MM.1S (cell line): ENCODE results near the gene SRRM2.

Experiments
- DNase-seq: peaks from one replicate; pipeline ENCODE4 v3.0.0-alpha.2; 2015
- H2AFZ ChIP-seq: fragments of 300-600 bp; sonication (generic); 2 replicates; pipeline ENCODE4 v1.6.0; 2016; ENCODE audit warnings: antibody characterized with exemption, low read length
- H3F3A ChIP-seq: fragments of 300-600 bp; sonication (generic); 2 replicates; pipeline ENCODE4 v1.6.1; 2016; ENCODE audit warnings: mild to moderate bottlenecking, antibody characterized with exemption, low read length, moderate library complexity, mixed read lengths; ENCODE audit not compliant: insufficient read depth
- H3K27ac ChIP-seq: fragments of 300-600 bp; sonication (generic); 2 replicates; pipeline ENCODE4 v1.5.1; 2016; ENCODE audit warnings: mild to moderate bottlenecking, low read length
- H3K27me3 ChIP-seq: fragments of 300-600 bp; sonication (generic); replicated peaks from 2 replicates; pipeline ENCODE4 v1.6.0; 2016; ENCODE audit warnings: low read length; ENCODE audit not compliant: insufficient read depth
- H3K36me3 ChIP-seq: fragments of 300-600 bp; sonication (generic); replicated peaks from 2 replicates; pipeline ENCODE4 v1.6.1; 2016; ENCODE audit warnings: mild to moderate bottlenecking, low read length, mixed read lengths; ENCODE audit not compliant: insufficient read depth
- H3K4me1 ChIP-seq: fragments of 300-600 bp; sonication (generic); 2 replicates; pipeline ENCODE4 v1.6.1; 2016; ENCODE audit warnings: low read length, mixed read lengths
- H3K4me2 ChIP-seq: fragments of 300-600 bp; sonication (generic); 2 replicates; pipeline ENCODE4 v1.6.0; 2016; ENCODE audit warnings: low read depth, low read length
- H3K4me3 ChIP-seq: fragments of 300-600 bp; sonication (generic); 2 replicates; pipeline ENCODE4 v1.5.1; 2016; ENCODE audit warnings: low read length, mixed read lengths
- H3K79me2 ChIP-seq: fragments of 300-600 bp; sonication (generic); 2 replicates; pipeline ENCODE4 v1.6.1; 2016; ENCODE audit warnings: mixed run types, low read length, mixed read lengths
- H3K9ac ChIP-seq: fragments of 300-600 bp; sonication (generic); 2 replicates; pipeline ENCODE4 v1.6.1; 2016; ENCODE audit warnings: low read length, mixed read lengths
- H3K9me2 ChIP-seq: fragments of 300-600 bp; sonication (generic); replicated peaks from 2 replicates; pipeline ENCODE4 v1.6.1; 2016; ENCODE audit warnings: mild to moderate bottlenecking, low read length, mixed read lengths; ENCODE audit not compliant: insufficient read depth
- H3K9me3 ChIP-seq: fragments of 300-600 bp; sonication (generic); replicated peaks from 2 replicates; pipeline ENCODE4 v1.6.1; 2016; ENCODE audit warnings: mild to moderate bottlenecking, low read length, mixed read lengths; ENCODE audit not compliant: insufficient read depth
- H4K20me1 ChIP-seq: fragments of 300-600 bp; sonication (generic); 2 replicates; pipeline ENCODE4 v1.6.1; 2016; ENCODE audit warnings: mild to moderate bottlenecking, low read length, moderate library complexity, mixed read lengths; ENCODE audit not compliant: insufficient read depth
- EZH2 ChIP-seq: fragments of 300-600 bp; sonication (generic); optimal IDR thresholded peaks from 2 replicates; pipeline ENCODE3; 2017; ENCODE audit warnings: low read depth, mild to moderate bottlenecking, antibody characterized with exemption, low read length, mixed read lengths
- EZH2phosphoT487 ChIP-seq: fragments of 300-600 bp; sonication (generic); IDR thresholded peaks from 2 replicates; pipeline ENCODE4 v1.6.1; 2018; ENCODE audit warnings: antibody characterized with exemption, low read length
- TF ChIP-seq, protein P1 (sequence below): fragments of 300-600 bp; sonication (generic); IDR thresholded peaks from 2 replicates; pipeline ENCODE4 v1.5.1; 2016; ENCODE audit warnings: antibody characterized with exemption, low read length, mixed read lengths

SRRM2 gene

DNA sequence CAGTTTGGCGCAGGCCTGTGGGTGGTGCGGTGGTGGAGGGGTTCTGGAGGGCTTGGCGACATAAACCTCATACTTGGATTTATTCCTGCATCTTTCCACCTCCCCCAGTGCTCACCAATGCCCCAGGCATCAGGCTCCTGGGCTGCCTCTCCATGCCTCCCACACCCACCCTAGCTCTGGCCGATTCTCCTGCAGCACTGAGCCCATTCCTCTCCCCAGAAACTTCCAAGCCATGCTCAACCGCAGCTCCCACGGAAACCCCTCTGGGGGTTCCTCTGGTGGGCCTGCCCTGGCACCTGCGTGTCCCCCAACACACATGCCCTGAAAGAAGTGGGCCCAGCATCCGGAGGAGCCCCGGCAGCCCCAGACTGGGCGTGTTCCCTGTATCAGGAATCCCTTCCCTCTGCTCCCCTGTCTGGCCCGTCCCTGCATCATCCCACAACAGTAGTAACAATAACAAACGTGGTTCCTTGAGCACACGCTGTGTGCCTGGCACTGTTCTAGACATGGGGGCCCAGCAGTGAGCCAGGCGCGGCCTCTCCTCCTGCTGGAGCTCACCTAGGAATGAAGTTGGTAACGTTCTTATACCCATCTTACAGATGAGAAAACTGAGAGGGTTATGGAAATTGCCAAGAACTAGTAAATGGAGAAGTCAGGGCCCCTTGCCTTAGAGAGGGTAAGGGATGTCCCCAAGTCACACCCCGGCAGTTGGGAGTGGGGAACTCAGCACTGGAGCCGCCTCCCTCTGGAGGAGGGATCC, 66.9 kb downstream of the SRRM2 start:
- no peak overlapping the region for H3K4me3 ChIP-seq
- H4K20me1 ChIP-seq, result no peaks in the 10 kb centered on the region
- DNase-seq, result no peak
- H3K9me3 ChIP-seq, result no peaks in the 10 kb centered on the region
- H3K4me2 ChIP-seq, result no peak overlapping the region
- no peaks in the 10 kb centered on the region for H3F3A ChIP-seq
- H2AFZ ChIP-seq, result no peak overlapping the region
- H3K27ac ChIP-seq, result no peak overlapping the region
- no peak overlapping the region for H3K9ac ChIP-seq
- H3K4me1 ChIP-seq, result no peaks in the 10 kb centered on the region
- peaks cover 97% of the 10 kb centered on the region for H3K27me3 ChIP-seq
- no peaks in the 10 kb centered on the region for H3K79me2 ChIP-seq
- TF ChIP-seq, protein P1, sequence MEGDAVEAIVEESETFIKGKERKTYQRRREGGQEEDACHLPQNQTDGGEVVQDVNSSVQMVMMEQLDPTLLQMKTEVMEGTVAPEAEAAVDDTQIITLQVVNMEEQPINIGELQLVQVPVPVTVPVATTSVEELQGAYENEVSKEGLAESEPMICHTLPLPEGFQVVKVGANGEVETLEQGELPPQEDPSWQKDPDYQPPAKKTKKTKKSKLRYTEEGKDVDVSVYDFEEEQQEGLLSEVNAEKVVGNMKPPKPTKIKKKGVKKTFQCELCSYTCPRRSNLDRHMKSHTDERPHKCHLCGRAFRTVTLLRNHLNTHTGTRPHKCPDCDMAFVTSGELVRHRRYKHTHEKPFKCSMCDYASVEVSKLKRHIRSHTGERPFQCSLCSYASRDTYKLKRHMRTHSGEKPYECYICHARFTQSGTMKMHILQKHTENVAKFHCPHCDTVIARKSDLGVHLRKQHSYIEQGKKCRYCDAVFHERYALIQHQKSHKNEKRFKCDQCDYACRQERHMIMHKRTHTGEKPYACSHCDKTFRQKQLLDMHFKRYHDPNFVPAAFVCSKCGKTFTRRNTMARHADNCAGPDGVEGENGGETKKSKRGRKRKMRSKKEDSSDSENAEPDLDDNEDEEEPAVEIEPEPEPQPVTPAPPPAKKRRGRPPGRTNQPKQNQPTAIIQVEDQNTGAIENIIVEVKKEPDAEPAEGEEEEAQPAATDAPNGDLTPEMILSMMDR, result no peak
- no peaks in the 10 kb centered on the region for H3K36me3 ChIP-seq
- H3K9me2 ChIP-seq, result no peaks in the 10 kb centered on the region

DNA sequence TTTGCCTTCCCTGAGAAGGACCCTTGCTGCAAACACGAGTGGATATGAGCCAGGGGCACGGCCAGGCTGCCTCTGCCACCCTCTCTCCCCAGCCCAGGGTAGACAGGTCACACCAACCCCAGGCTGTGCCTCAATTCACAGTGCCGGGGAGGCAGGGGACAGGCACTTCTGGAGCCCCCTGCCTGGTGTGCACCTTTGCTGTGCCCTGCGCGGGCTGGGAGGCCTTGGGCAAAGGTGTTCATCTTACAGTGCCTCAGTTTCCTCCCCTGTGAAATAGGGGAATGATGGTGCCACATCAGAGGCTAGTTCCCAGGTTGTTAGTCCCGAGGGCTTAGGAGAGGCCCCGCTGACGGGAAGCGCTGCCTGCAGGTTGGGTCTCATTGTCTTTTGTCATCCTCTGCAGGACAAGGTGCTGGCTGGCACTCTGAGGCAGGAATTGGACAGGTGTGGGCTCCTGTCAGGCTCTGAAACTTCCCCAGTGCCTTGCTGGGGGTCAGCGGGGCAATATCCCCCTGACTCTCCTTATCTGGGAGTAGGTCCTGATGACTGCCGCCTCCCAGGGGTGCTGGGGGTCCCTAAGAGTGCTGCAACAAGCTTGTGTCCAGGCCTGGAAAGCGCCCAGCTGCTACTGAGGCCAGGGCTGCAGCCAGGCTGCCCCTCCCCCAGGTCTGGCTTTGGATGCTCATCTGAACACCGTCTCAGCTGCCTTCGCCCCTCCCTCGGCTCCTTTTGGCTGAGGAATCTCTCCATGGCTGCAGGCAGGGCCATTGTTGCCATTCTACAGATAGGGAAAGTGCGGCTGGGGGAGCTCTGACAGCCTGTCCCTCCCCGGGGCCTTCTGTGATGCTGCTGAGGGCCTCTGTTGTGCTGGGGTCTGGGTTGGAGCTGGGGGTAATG, 67.7 kb downstream of the SRRM2 start:
- H3K9me2 ChIP-seq, result no peaks in the 10 kb centered on the region
- no peak overlapping the region for H3K4me2 ChIP-seq
- H3K4me3 ChIP-seq, result no peak overlapping the region
- H3K9me3 ChIP-seq, result no peaks in the 10 kb centered on the region
- H3K27ac ChIP-seq, result no peak overlapping the region
- TF ChIP-seq, protein P1, result no peak
- TF ChIP-seq EZH2 (no peak), EZH2phosphoT487 (no peak)
- no peaks in the 10 kb centered on the region for H3F3A ChIP-seq
- H3K9ac ChIP-seq, result no peak overlapping the region
- no peak for DNase-seq
- H3K36me3 ChIP-seq, result no peaks in the 10 kb centered on the region
- no peak overlapping the region for H2AFZ ChIP-seq
- H4K20me1 ChIP-seq, result no peaks in the 10 kb centered on the region
- H3K4me1 ChIP-seq, result no peaks in the 10 kb centered on the region
- no peaks in the 10 kb centered on the region for H3K79me2 ChIP-seq
- H3K27me3 ChIP-seq, result peaks cover 97% of the 10 kb centered on the region
